Neural cell (in vitro differentiated cells): ENCODE data around the gene TMEM218. TPM values are rescaled to one million over a fixed set of nuclear protein-coding genes. Genes with fewer than 3 reads are reported as not detected.

ENCODE experiments used
- H2AFZ ChIP-seq: fragments of 200-600, 300-800 bp; sonication (generic), shearing (Covaris generic); 2 replicates; pipeline ENCODE4 v1.6.0; 2014; ENCODE audit warnings: low read depth, mild to moderate bottlenecking, antibody characterized with exemption, low read length, moderate library complexity
- H3F3A ChIP-seq: fragments of 200-600 bp; shearing (Covaris generic); 2 replicates; pipeline ENCODE4 v1.6.1; 2016; ENCODE audit warnings: mild to moderate bottlenecking, moderate library complexity, mixed read lengths, antibody characterized with exemption, low read length; ENCODE audit not compliant: insufficient read depth, poor library complexity, severe bottlenecking
- H3K27ac ChIP-seq: fragments of 200-600, 300-800 bp; sonication (generic), shearing (Covaris generic); 2 replicates; pipeline ENCODE4 v1.5.1; 2014; ENCODE audit warnings: mild to moderate bottlenecking, low read length, moderate library complexity
- H3K27me3 ChIP-seq: fragments of 300-800, 200-600 bp; sonication (generic), shearing (Covaris generic); 2 replicates; pipeline ENCODE4 v1.6.0; 2014; ENCODE audit warnings: mild to moderate bottlenecking, low read depth, low read length, moderate library complexity; ENCODE audit not compliant: insufficient read depth
- H3K36me3 ChIP-seq: fragments of 300-800, 200-600 bp; sonication (generic), shearing (Covaris generic); 2 replicates; pipeline ENCODE4 v1.5.1; 2014; ENCODE audit warnings: mild to moderate bottlenecking, antibody characterized with exemption, low read length, moderate library complexity; ENCODE audit not compliant: insufficient read depth
- H3K4me2 ChIP-seq: fragments of 300-800, 200-600 bp; sonication (generic), shearing (Covaris generic); 2 replicates; pipeline ENCODE4 v1.6.0; 2014; ENCODE audit warnings: mild to moderate bottlenecking, low read length
- H3K4me3 ChIP-seq: fragments of 300-800, 200-600 bp; sonication (generic), shearing (Covaris generic); 2 replicates; pipeline ENCODE4 v1.5.1; 2014; ENCODE audit warnings: mild to moderate bottlenecking, low read length, moderate library complexity
- H3K79me2 ChIP-seq: fragments of 200-600 bp; shearing (Covaris generic); replicated peaks from 2 replicates; pipeline ENCODE4 v1.6.0; 2014; ENCODE audit warnings: mild to moderate bottlenecking, low read length, moderate library complexity; ENCODE audit not compliant: insufficient read depth
- H3K9ac ChIP-seq: fragments of 300-800, 200-600 bp; sonication (generic), shearing (Covaris generic); 2 replicates; pipeline ENCODE4 v1.6.1; 2016; ENCODE audit warnings: mild to moderate bottlenecking, low read length, mixed read lengths
- H3K9me2 ChIP-seq: fragments of 200-600 bp; shearing (Covaris generic); 2 replicates; pipeline ENCODE4 v1.6.1; 2016; ENCODE audit warnings: mild to moderate bottlenecking, low read length, mixed read lengths; ENCODE audit not compliant: insufficient read depth
- H3K9me3 ChIP-seq: fragments of 200-600, 300-800 bp; sonication (generic), shearing (Covaris generic); 2 replicates; pipeline ENCODE4 v1.6.1; 2016; ENCODE audit warnings: mild to moderate bottlenecking, mixed run types, low read length, moderate library complexity, mixed read lengths
- H4K20me1 ChIP-seq: fragments of 200-600 bp; shearing (Covaris generic); 2 replicates; pipeline ENCODE4 v1.6.1; 2016; ENCODE audit warnings: mild to moderate bottlenecking, mixed run types; ENCODE audit not compliant: insufficient read depth
- CTCF ChIP-seq: fragments of 450-650 bp; IDR thresholded peaks from 2 replicates; pipeline ENCODE4 v1.5.1; 2014; ENCODE audit warnings: antibody characterized with exemption, mild to moderate bottlenecking, moderate library complexity; ENCODE audit not compliant: poor library complexity, severe bottlenecking
- EP300 ChIP-seq: fragments of 450-650 bp; conservative IDR thresholded peaks from 2 replicates; pipeline ENCODE4 v1.6.1; 2014; ENCODE audit warnings: antibody characterized with exemption, mild to moderate bottlenecking, moderate library complexity; ENCODE audit not compliant: poor library complexity, severe bottlenecking
- EZH2 ChIP-seq: fragments of 200-600, 300-800 bp; shearing (Covaris generic), sonication (generic); IDR thresholded peaks from 2 replicates; pipeline ENCODE4 v1.6.1; 2014; ENCODE audit warnings: antibody characterized with exemption, low read length, borderline replicate concordance, mild to moderate bottlenecking; ENCODE audit not compliant: insufficient read depth, poor library complexity, severe bottlenecking
- MXI1 ChIP-seq: fragments of 450-650 bp; conservative IDR thresholded peaks from 2 replicates; pipeline ENCODE4 v1.6.1; 2014; ENCODE audit warnings: antibody characterized with exemption, mild to moderate bottlenecking; ENCODE audit not compliant: poor library complexity, severe bottlenecking
- POLR2AphosphoS5 ChIP-seq: IDR thresholded peaks from 2 replicates; pipeline ENCODE4 v1.6.1; 2012
- RAD21 ChIP-seq: fragments of 450-650 bp; conservative IDR thresholded peaks from 2 replicates; pipeline ENCODE4 v1.6.1; 2014; ENCODE audit warnings: antibody characterized with exemption, mild to moderate bottlenecking, moderate library complexity
- REST ChIP-seq: IDR thresholded peaks from 2 replicates; pipeline ENCODE4 v1.6.1; 2012; ENCODE audit warnings: borderline replicate concordance
- SMC3 ChIP-seq: fragments of 450-650 bp; conservative IDR thresholded peaks from 2 replicates; pipeline ENCODE4 v1.6.1; 2014; ENCODE audit warnings: antibody characterized with exemption, mild to moderate bottlenecking, moderate library complexity; ENCODE audit not compliant: poor library complexity
- TAF1 ChIP-seq: IDR thresholded peaks from 2 replicates; pipeline ENCODE4 v1.6.1; 2012; ENCODE audit warnings: low read depth
- polyA plus RNA-seq: library from polyadenylated mRNA; depleted of rRNA; stranded (reverse); fragments of >200 nt; gene quantifications from 2 replicates; pipeline ENCODE4 v1.2.3, GENCODE V29; 2014

TMEM218 gene
- polyA plus RNA-seq, 1 donor from 2014 or later, result 70.0 TPM

GRCh38 chr11:125074511-125075241, 36.8 kb downstream of the TMEM218 start:
- TF ChIP-seq POLR2AphosphoS5 (no peak), EZH2 (no peak), CTCF (no peak), REST (no peak), MXI1 (no peak), EP300 (no peak), RAD21 (no peak), SMC3 (no peak), TAF1 (no peak)
- no peaks in the 10 kb centered on the region for H3K27me3 ChIP-seq
- no peaks in the 10 kb centered on the region for H3F3A ChIP-seq
- no peaks in the 10 kb centered on the region for H3K9me3 ChIP-seq
- H2AFZ ChIP-seq, result no peak overlapping the region
- H3K36me3 ChIP-seq, result no peaks in the 10 kb centered on the region
- H3K9ac ChIP-seq, result no peak overlapping the region
- H3K9me2 ChIP-seq, result no peaks in the 10 kb centered on the region
- H4K20me1 ChIP-seq, result no peaks in the 10 kb centered on the region
- H3K79me2 ChIP-seq, result no peaks in the 10 kb centered on the region
- no peak overlapping the region for H3K27ac ChIP-seq
- H3K4me2 ChIP-seq, result no peak overlapping the region
- H3K4me3 ChIP-seq, result no peak overlapping the region

GRCh38 chr11:125073616-125074483, 37.6 kb downstream of the TMEM218 start:
- Histone ChIP-seq H3K27me3 (no peaks in the 10 kb centered on the region), H3K9ac (no peak overlapping the region), H3K4me3 (no peak overlapping the region), H3K36me3 (no peaks in the 10 kb centered on the region), H3K9me3 (no peaks in the 10 kb centered on the region), H2AFZ (no peak overlapping the region), H3F3A (no peaks in the 10 kb centered on the region), H3K4me2 (no peak overlapping the region), H4K20me1 (no peaks in the 10 kb centered on the region), H3K27ac (no peak overlapping the region), H3K9me2 (no peaks in the 10 kb centered on the region), H3K79me2 (no peaks in the 10 kb centered on the region)
- TF ChIP-seq MXI1 (no peak), TAF1 (no peak), EP300 (no peak), SMC3 (no peak), CTCF (no peak), EZH2 (no peak), REST (no peak), POLR2AphosphoS5 (no peak), RAD21 (no peak)
